ENCODE data around the gene COL4A5.

COL4A5 gene

DNA sequence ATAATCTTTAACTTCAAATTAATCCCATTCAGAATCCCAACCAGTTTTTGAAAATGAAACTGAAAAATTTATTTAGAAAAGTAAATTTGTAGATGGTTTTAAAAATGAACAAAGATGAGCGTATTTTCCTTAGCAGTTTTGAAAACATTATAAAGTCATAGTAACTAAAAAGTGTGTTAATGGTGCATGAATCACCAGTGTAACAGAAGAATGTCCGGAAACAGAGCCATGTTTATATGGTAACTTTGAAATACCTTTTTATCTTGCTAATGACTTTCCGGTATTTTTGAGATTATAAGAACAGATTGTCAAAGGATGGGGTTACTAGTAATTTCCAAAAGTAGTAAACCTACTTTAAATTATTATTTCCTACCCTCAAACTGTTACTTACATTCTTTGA is 150.9 kb downstream of the COL4A5 start:
- DNase-seq (ENCODE audit: low read depth), result no peak

DNA sequence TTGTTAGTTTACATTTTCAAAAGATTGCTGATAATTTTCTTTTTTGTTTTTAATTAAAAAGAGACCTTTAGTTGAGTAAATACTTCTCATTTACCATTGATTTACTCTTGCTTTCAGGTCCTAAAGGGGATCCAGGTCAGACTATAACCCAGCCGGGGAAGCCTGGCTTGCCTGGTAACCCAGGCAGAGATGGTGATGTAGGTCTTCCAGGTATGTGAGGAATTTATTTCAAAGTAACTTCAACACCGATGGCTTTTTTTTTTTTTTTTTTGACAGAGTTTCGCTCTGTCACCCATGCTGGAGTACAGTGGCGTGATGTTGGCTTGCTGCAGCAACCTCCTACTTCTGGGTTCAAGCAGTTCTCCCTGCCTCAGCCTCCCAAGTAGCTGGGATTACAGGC is 161.6 kb downstream of the COL4A5 start:
- no peak overlapping the region for H3K4me3 ChIP-seq (ENCODE audit: low read depth, low read length)
- DNase-seq (ENCODE audit: low read depth), result no peak

More for the DNA sequence above, 150.9 kb downstream of the COL4A5 start:
- no peak overlapping the region for H3K4me3 ChIP-seq (ENCODE audit: low read depth, low read length)

DNA sequence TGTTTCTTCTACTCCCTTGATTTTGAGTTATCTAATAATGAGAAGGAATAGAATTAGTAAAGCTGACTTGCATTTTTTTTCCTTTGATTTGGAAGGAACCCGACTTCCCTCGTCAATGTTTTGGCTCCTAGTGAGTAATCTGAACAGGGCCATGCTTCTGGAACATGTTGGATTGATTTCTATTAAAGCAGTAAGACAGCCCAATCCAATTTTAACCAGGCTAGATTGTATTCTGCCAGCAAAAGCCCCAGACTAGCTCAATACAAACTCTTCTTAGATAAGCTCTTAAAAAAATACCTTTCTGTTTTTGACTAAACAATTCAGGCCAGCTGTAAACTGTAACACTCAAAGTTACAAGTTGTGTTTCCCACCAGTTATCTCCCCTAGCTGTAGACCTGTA is 170.5 kb downstream of the COL4A5 start:
- H3K4me3 ChIP-seq (ENCODE audit: low read depth, low read length), result no peak overlapping the region
- DNase-seq (ENCODE audit: low read depth), result no peak

DNA sequence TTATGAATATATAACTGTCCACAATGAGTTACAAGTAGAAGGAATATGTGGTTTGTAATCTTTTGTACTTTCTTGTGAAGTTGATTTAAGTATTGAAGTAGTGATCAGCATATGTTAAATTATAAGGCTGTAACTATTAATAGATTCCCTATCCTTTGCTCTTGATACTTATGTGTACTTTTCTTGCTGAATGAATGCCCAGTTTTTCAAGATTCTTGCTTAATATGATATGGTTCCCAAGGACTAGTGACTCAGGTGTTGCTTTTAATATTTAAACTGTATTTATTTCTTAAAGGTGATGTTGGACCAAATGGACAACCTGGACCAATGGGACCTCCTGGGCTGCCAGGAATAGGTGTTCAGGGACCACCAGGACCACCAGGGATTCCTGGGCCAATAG is 175.0 kb downstream of the COL4A5 start:
- H3K4me3 ChIP-seq (ENCODE audit: low read depth, low read length), result no peak overlapping the region
- no peak for DNase-seq (ENCODE audit: low read depth)

DNA sequence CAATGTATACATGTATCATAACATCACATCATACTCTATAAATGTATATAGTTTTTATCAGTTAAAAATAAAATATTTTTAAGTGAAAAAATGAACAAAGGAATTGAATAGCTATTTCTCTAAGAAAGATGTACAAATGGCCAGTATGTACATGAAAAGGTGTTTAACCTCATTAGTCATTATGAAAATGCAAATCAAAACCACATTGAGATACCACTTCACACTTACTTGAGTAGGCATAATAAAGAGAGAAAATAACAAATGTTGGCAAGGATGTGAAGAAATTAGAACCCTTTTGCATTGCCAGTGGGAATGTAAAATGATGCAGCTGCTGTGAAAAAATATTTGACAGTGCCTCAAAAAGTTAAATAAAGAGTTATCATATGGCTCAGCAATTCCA is 201.2 kb downstream of the COL4A5 start:
- DNase-seq (ENCODE audit: low read depth), result no peak
- H3K4me3 ChIP-seq (ENCODE audit: low read depth, low read length), result no peak overlapping the region

DNA sequence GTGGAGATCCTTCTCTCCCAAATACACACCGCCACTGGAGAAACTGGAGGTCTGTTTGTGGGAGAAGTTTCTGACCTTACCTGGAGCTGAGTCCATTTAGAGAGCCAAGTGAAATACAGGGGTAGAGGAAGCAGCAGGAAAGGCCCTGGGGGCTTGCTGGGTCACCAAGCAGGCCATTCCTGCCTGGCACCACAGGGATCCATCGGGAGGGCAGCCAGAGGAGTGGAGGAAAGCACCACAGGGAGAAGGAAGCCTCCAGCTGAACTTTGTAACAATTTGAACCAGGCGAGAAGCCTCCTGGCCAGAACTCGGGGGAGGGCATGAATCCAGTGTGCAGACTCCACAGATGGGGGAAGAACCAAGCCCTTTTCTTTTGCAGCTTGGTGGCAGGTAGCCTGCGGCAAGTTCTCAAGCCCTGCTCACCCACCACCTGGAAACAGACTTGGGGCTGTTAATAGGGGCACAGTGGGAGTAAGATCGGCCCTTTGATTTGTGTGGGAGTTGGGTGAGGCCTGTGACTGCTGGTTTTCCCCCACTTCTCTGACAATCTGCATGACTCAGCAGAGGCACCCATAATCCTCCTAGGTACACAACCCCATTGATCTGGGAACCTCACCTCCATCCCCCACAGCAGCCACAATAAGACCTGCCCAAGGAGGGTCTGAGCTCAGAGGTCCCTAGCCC is 202.1 kb downstream of the COL4A5 start:
- no peak overlapping the region for H3K4me3 ChIP-seq (ENCODE audit: low read depth, low read length)
- DNase-seq (ENCODE audit: low read depth), result no peak

DNA sequence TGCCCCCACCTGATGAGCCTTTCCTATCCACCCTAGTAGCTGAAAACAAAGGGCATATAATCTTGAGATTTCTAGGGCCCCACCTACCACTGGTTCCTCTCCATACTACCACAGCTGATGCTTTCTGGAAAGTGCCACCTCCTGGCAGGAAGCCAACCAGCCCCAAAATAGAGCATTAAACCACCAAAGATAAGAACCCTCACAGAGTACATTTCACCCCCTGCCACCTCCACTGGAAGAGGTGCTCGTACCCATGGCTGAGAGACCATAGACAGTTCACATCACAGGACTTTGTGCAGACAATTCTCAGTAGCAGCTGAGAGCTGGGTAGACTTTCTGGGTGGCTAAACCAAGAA is 202.6 kb downstream of the COL4A5 start:
- DNase-seq (ENCODE audit: low read depth), result no peak
- no peak overlapping the region for H3K4me3 ChIP-seq (ENCODE audit: low read depth, low read length)

DNA sequence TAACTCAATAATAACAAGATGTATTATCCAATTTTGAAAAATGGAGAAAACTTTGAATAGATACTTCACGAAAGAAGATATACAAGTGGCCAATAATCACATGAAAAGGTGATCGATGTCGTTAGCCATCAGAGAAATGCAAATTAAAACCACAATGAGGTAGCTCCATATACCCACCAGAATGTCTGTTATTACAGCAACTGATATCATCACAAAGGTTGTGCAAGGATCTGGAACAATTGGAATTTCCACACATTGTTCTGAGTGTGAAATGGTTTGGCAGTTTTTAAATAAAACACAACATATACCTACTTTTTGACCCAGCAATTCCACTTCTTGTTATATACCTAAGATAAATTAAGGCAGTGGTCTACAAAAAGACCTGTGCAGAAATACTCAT is 225.1 kb downstream of the COL4A5 start:
- DNase-seq (ENCODE audit: low read depth), result no peak
- no peak overlapping the region for H3K4me3 ChIP-seq (ENCODE audit: low read depth, low read length)

DNA sequence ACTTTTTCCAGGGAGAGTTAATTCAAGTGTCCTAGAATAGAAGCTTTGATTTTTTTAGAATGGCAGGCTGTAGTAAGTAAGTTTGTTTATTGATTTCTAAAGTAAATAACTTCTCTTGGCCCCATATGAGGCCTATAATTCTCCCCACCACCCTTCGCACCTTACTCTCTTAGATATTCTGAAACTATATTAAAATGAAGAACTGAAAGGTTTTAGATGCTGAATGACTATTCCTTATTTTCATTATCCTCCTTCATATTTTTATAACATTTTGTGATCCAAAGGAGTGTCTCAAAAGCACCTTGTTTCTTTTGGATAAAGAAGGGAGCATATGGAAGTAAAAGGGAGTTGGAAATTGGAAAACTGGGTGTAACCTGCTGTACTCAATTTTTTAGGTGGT is 226.5 kb downstream of the COL4A5 start:
- no peak overlapping the region for H3K4me3 ChIP-seq (ENCODE audit: low read depth, low read length)
- no peak for DNase-seq (ENCODE audit: low read depth)

DNA sequence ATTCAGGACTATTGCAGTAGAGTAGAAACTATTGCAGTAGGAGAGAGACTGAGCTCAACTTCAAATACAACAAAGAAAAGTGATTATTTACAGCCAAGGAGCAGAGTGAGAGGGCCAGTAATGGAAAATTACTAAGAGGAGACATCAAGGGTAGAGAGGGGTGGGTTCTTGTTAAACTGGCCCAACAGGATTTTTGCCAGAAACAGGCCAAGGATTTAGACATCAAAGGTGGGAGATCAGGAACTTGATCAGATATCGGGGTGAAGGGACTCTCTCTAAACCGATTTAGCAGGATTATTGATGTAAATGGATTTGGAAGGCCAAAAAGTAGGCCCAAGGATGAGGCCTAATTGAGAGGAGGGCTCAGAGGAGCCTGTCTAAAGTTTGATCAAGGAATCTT is 231.9 kb downstream of the COL4A5 start:
- no peak for DNase-seq (ENCODE audit: low read depth)
- no peak overlapping the region for H3K4me3 ChIP-seq (ENCODE audit: low read depth, low read length)

DNA sequence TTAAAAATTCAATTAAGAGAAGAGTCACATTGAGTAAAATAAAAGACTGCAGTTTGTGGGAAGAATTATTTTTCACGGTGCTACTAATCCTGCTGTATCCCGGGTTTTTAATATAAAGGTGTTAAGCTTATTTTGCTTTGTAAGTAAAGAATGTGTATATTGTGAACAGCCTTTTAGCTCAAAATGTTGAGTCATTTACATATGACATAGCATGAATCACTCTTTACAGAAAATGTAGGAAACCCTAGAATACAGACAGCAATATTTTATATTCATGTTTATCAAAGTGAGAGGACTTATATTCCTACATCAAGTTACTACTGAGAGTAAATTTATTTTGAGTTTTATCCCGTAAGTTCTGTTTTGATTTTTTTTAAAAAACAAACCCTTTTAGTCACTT is 257.1 kb downstream of the COL4A5 start:
- no peak overlapping the region for H3K4me3 ChIP-seq (ENCODE audit: low read depth, low read length)
- no peak for DNase-seq (ENCODE audit: low read depth)

DNA sequence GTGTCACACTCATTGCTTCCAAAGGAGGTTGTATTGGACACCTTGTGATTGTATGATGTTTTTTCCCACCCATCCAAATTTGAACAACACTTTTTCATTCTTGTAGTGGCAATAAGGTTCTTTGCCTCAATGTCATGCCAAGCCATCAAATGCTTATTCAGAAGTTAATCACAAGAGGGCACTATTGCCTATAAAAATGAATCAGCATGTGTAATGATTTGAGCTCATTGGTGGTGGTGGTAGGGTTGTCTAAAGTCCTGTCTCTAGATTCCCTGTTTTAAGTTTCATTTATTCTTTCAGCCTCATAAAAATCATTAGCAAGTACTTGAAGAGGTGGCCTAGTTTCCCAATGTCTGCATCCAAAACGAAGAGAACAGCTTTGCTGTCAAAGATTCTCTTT is 259.7 kb downstream of the COL4A5 start:
- no peak overlapping the region for H3K4me3 ChIP-seq (ENCODE audit: low read depth, low read length)

DNA sequence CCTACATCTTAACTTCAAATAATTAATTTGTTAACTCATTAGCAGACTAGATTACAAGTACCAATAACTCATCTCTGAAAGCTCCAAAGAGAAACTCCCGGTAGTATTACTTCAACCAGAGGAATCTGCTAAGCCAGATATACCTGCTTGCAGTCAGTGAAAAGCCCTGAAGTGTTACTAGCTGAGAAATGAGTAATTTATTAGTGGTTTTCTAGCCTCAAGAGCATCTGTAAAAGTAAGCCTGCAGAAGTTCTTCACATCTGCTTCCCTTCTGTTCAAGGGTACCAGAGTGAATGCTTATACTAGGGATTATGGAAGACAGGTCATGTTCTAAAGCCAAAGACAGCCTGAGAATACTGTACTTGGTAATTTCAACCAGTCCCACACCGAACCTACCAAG is 262.0 kb downstream of the COL4A5 start:
- DNase-seq (ENCODE audit: low read depth), result no peak

More for the DNA sequence above, 259.7 kb downstream of the COL4A5 start:
- no peak for DNase-seq (ENCODE audit: low read depth)

DNA sequence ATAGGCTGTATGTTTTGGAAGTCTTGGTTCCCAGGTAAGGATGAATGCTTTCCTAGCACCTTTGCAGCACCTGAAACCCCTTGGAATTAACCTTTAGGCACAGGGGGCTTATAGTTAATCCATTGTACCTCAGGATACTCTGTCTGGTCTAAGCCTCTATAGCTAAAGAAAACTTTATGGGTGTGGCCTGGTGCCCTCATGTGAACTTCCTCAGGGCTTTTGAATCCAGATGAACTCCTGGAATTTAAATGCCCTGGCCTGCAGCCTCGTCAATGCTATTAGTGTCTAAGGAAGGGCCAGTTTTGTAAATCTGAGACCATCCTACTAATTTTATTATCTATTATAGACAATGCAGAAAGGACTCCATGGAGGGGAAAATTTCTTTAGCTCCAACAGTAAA is 262.9 kb downstream of the COL4A5 start:
- no peak for DNase-seq (ENCODE audit: low read depth)
- H3K4me3 ChIP-seq (ENCODE audit: low read depth, low read length), result no peak overlapping the region

More for the DNA sequence above, 262.0 kb downstream of the COL4A5 start:
- no peak overlapping the region for H3K4me3 ChIP-seq (ENCODE audit: low read depth, low read length)

DNA sequence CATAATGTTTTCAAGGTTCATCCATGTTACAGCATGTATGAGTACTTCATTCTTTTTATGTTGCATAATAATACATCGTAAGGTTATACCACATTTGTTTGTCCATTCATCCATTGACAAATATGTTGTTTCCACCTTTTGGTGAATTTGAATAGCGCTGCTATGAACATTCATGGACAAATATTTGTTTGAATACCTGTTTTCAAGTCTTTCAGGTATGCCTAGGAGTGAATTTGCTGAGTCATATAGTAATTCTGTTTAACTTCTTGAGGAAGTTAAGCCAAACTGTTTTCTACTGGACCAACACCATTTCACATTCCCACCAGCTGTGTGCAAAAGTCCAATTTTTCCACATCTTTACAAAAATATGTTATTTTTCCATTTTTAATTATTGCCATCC is 265.2 kb downstream of the COL4A5 start:
- DNase-seq (ENCODE audit: low read depth), result no peak
- H3K4me3 ChIP-seq (ENCODE audit: low read depth, low read length), result no peak overlapping the region

DNA sequence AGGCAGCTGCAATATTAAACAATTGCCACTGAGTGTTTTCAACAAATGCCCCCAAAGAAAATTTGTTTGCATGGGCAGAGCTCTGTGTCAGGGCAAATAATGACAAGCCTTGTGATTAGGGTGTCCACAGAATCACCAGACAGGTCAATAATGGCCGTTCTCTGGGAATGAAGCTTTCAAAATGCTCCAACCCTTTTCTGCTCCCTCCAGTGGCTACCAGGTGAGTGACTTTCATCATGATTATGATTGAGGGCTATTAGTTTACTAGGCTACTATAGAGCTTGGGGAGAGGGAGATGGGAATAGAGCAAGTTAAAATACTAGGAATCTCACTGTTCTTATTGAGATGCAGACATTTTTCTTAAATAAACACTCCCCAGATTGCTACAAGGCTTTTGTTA is 273.2 kb downstream of the COL4A5 start:
- DNase-seq (ENCODE audit: low read depth), result no peak
- no peak overlapping the region for H3K4me3 ChIP-seq (ENCODE audit: low read depth, low read length)

DNA sequence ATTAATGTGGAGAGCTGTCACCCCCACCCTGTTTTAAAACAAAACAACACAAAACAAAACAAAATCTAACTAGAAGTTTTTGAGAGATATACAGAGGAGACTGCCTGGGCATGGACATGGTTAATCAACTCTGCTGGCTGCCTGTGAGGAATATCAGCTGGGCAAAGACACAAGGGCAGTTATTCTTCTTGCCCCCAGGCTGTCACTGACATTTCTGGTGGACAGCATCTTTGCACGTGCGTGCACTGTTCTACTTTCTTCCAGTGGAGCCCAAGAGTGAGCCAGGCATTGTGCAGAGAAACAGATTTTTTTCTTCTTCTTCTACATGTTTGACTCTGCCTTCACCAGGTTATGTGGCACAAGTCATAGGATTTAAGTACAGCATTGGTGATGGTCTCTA is 282.9 kb downstream of the COL4A5 start:
- DNase-seq (ENCODE audit: low read depth), result no peak
- H3K4me3 ChIP-seq (ENCODE audit: low read depth, low read length), result no peak overlapping the region

DNA sequence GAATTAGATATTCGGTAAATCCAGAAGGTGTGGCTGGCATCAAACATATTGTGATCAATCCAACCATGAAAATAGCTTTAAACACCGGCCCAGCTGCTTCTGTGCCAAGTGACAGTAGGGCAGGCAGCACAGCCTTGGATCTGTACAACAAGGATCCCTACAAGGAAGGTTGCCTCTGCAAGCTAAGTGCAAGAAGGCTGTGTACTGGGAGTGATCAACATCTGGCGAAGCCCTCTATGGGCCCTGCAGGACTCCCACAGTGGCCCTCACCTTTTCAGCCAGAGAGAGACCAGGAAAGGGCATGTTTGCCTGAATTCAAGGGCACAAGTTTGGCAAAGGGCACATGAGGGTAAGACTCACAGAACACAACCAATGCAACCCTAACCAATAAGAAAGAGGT is 287.1 kb downstream of the COL4A5 start:
- no peak for DNase-seq (ENCODE audit: low read depth)
- no peak overlapping the region for H3K4me3 ChIP-seq (ENCODE audit: low read depth, low read length)

DNA sequence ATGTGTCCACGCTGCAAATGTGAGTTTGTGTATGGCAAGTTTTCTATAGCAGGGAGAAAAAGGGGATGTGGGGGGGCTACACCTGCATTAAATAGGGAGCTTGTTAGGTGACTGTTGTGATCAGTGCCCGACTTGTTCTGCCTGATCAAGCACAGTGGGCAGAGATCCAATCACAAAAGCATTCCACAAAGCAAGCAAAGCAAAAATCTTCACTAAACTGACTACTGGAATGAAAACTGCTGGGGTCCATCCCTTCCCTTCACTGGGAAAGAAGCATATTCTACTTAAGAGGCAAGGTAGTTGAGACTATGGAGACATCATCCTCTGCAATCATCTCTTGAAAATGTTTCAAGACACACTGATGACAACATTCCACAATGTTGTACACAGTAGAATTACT is 291.5 kb downstream of the COL4A5 start:
- DNase-seq (ENCODE audit: low read depth), result no peak
- no peak overlapping the region for H3K4me3 ChIP-seq (ENCODE audit: low read depth, low read length)

DNA sequence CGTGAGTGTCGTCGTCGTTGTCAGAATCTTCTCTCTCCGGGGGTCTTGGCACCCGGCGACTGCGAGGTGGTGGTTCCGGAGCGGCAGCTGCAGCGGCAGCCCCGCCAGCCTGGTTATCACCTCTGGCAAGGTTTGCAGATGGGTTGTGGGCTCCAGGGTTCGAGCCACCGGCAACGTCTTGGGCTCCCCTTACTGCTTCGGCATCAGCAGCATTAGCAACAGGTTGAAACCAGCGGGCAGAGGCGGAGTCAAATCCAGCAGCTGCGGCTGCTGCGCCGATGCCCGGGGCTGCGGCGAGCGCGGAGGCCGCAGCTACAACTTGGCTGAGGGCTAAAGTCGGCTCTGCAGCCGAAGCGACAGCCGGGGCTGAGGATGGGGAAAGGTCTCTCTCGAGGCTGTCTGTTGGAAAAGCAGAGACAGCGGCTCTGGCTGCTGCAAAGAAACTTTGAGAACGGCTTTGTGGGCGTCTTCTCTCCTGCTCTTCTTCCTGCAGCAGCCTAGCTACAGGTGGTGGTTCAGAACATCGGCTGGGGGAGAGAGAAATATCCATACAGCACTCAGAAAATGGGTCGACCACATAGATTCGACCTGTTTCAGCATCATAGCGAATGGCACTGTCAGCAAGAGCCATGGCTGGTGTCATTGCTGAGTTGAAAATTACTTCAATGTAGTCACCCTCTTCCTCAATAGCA is 293.1 kb downstream of the COL4A5 start:
- DNase-seq (ENCODE audit: low read depth), result no peak
- no peak overlapping the region for H3K4me3 ChIP-seq (ENCODE audit: low read depth, low read length)

DNA sequence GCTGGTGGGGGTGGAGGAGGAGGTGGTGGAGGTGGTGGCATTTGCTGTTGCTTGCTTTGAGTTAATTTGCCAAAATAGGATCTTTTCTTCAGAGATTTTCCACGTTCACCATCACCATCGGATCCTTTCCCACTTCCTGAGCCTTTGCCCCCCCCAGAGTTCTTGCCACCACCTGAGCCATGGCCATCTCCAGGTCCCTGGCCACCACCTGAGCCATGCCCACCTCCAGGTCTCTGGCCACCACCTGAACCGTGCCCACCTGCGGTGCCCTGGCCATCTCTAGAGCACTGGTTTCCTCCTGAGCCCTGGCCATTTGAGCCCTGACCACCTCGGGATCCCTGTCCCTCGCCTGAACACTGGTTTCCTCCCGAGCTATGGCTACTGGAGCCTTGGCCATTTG is 294.8 kb downstream of the COL4A5 start:
- no peak for DNase-seq (ENCODE audit: low read depth)
- no peak overlapping the region for H3K4me3 ChIP-seq (ENCODE audit: low read depth, low read length)

All from skeletal muscle cell (primary cell).